Measurements from ENCODE around the gene SLC1A2.

- TF ChIP-seq, protein P1, sequence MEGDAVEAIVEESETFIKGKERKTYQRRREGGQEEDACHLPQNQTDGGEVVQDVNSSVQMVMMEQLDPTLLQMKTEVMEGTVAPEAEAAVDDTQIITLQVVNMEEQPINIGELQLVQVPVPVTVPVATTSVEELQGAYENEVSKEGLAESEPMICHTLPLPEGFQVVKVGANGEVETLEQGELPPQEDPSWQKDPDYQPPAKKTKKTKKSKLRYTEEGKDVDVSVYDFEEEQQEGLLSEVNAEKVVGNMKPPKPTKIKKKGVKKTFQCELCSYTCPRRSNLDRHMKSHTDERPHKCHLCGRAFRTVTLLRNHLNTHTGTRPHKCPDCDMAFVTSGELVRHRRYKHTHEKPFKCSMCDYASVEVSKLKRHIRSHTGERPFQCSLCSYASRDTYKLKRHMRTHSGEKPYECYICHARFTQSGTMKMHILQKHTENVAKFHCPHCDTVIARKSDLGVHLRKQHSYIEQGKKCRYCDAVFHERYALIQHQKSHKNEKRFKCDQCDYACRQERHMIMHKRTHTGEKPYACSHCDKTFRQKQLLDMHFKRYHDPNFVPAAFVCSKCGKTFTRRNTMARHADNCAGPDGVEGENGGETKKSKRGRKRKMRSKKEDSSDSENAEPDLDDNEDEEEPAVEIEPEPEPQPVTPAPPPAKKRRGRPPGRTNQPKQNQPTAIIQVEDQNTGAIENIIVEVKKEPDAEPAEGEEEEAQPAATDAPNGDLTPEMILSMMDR (IDR thresholded peaks at IDR 0.05; ENCODE audit: insufficient read depth, low read length) = no peak
- no peak for TF ChIP-seq SPI1 (IDR thresholded peaks at IDR 0.05; ENCODE audit: borderline replicate concordance, low read depth)
These were observed 127.1 kb downstream of the SLC1A2 start for GRCh38 chr11:35292279-35292678.
